Endodermal cell (in vitro differentiated cells): ENCODE measurements around the gene PTPN22. TPM values are rescaled to one million over a fixed set of nuclear protein-coding genes. Genes with fewer than 3 reads are reported as not detected.
A peak's percentile ranks its signal among the peaks of the same experiment; 100 is the strongest.

Experiments
- DNase-seq: peaks from one replicate; pipeline ENCODE4 v3.0.0-alpha.2; 2017
- H3K27ac ChIP-seq: 2 replicates; pipeline ENCODE4 v1.5.1; 2013; ENCODE audit warnings: mild to moderate bottlenecking, low read depth, low read length, moderate library complexity
- H3K27me3 ChIP-seq: 2 replicates; pipeline ENCODE4 v1.6.1; 2013; ENCODE audit warnings: mild to moderate bottlenecking, low read length, moderate library complexity; ENCODE audit not compliant: insufficient read depth, control insufficient read depth, poor library complexity, severe bottlenecking
- H3K36me3 ChIP-seq: 2 replicates; pipeline ENCODE4 v1.7.0; 2013; ENCODE audit warnings: mild to moderate bottlenecking, low read length, moderate library complexity; ENCODE audit not compliant: control insufficient read depth, insufficient read depth
- H3K4me1 ChIP-seq: one replicate; pipeline ENCODE4 v1.7.0; 2013; ENCODE audit warnings: low read length; ENCODE audit not compliant: control insufficient read depth, insufficient read depth
- H3K4me3 ChIP-seq: 2 replicates; pipeline ENCODE4 v1.5.1; 2013; ENCODE audit warnings: mild to moderate bottlenecking, low read length, moderate library complexity
- H3K9ac ChIP-seq: 2 replicates; pipeline ENCODE4 v1.6.1; 2013; ENCODE audit warnings: mild to moderate bottlenecking, low read length, moderate library complexity; ENCODE audit not compliant: poor library complexity, severe bottlenecking; ENCODE audit errors: extremely low read depth
- H3K9me3 ChIP-seq: 2 replicates; pipeline ENCODE4 v1.6.1; 2013; ENCODE audit warnings: mild to moderate bottlenecking, low read length, moderate library complexity; ENCODE audit not compliant: control insufficient read depth
- H3K27ac Mint-ChIP-seq: 2 replicates; pipeline ENCODE4 v1.8.0; 2020; ENCODE audit warnings: mixed read lengths
- H3K27me3 Mint-ChIP-seq: 2 replicates; pipeline ENCODE4 v1.8.0; 2021; ENCODE audit warnings: mild to moderate bottlenecking, mixed read lengths; ENCODE audit not compliant: insufficient read depth
- H3K36me3 Mint-ChIP-seq: 2 replicates; pipeline ENCODE4 v1.8.0; 2020; ENCODE audit warnings: low read depth, mixed read lengths
- H3K4me1 Mint-ChIP-seq: 2 replicates; pipeline ENCODE4 v1.8.0; 2020; ENCODE audit warnings: mixed read lengths
- H3K4me3 Mint-ChIP-seq: 2 replicates; pipeline ENCODE4 v1.8.0; 2020; ENCODE audit warnings: mild to moderate bottlenecking, moderate library complexity, mixed read lengths
- H3K9me3 Mint-ChIP-seq: 2 replicates; pipeline ENCODE4 v1.8.0; 2020; ENCODE audit warnings: mild to moderate bottlenecking, mixed read lengths
- CTCF ChIP-seq: fragments of 200-600 bp; sonication (generic); conservative IDR thresholded peaks from 2 replicates; pipeline ENCODE4 v1.5.0; 2021; ENCODE audit warnings: antibody characterized with exemption, mild to moderate bottlenecking
- WGBS, 2 experiments: methylation state at CpG; one replicate each; pipeline versions ENCODE4 v1.1.5 to v1.1.7; 2013; ENCODE audit warnings: missing lambda C conversion rate in 2 of 2, mixed read lengths in 1 of 2; ENCODE audit not compliant: insufficient coverage in 1 of 2, insufficient read length in 1 of 2; 5-methylcytosine and 5-hydroxymethylcytosine counted together
- total RNA-seq, 2 donors: library from RNA; stranded (reverse); fragmentation: NEBNext Ultra II Directional in 1 of 2; extraction: Animal tissue kit (Norgen Biotek cat#: 25700) in 1 of 2; gene quantifications; 2 replicates in 1 of 2; 3 replicates in 1 of 2; pipeline ENCODE4 v1.2.1, GENCODE V29; 2021

PTPN22 gene
- total RNA-seq, 2 donors from 2014 or later, result not detected

GRCh38 chr1:113805639-113806038, 65.9 kb downstream of the PTPN22 start:
- H3K4me1 ChIP-seq, result peaks cover 3% of the 10 kb centered on the region
- H3K4me3 Mint-ChIP-seq, result no peak overlapping the region
- H3K9ac ChIP-seq, result no peak overlapping the region
- H3K9me3 ChIP-seq, result no peaks in the 10 kb centered on the region
- peaks cover 16% of the 10 kb centered on the region for H3K4me1 Mint-ChIP-seq
- DNase-seq, result no peak
- H3K27ac ChIP-seq, result no peak overlapping the region
- peaks cover 16% of the 10 kb centered on the region for H3K36me3 Mint-ChIP-seq
- 91 to 95% methylated on average over 4 of the region's 4 CpGs for WGBS, 2 experiments
- no peaks in the 10 kb centered on the region for H3K27me3 ChIP-seq
- no peaks in the 10 kb centered on the region for H3K9me3 Mint-ChIP-seq
- H3K27me3 Mint-ChIP-seq, result no peaks in the 10 kb centered on the region
- H3K4me3 ChIP-seq, result no peak overlapping the region
- TF ChIP-seq CTCF, result no peak
- no peak overlapping the region for H3K27ac Mint-ChIP-seq
- H3K36me3 ChIP-seq, result peaks cover 3% of the 10 kb centered on the region

GRCh38 chr1:113805256-113805531, 66.3 kb downstream of the PTPN22 start:
- no peaks in the 10 kb centered on the region for H3K9me3 ChIP-seq
- Mint-ChIP-seq H3K27ac (no peak overlapping the region), H3K36me3 (peaks cover 16% of the 10 kb centered on the region), H3K4me1 (peaks cover 13% of the 10 kb centered on the region), H3K27me3 (no peaks in the 10 kb centered on the region), H3K4me3 (no peak overlapping the region), H3K9me3 (no peaks in the 10 kb centered on the region)
- H3K36me3 ChIP-seq, result peaks cover 3% of the 10 kb centered on the region
- DNase-seq, result no peak
- TF ChIP-seq CTCF, result no peak
- peaks cover 3% of the 10 kb centered on the region for H3K4me1 ChIP-seq
- WGBS, 2 experiments, result 94 to 100% methylated on average over 3 to 6 of the region's 6 CpGs
- H3K4me3 ChIP-seq, result no peak overlapping the region
- no peaks in the 10 kb centered on the region for H3K27me3 ChIP-seq
- H3K27ac ChIP-seq, result no peak overlapping the region
- H3K9ac ChIP-seq, result no peak overlapping the region

GRCh38 chr1:113804421-113805255, 66.9 kb downstream of the PTPN22 start:
- Mint-ChIP-seq H3K27ac (peak overlapping the region; percentile 3), H3K36me3 (peaks cover 16% of the 10 kb centered on the region)

More at GRCh38 chr1:113804421-113805255, 66.9 kb downstream of the PTPN22 start:
- no peak for DNase-seq
- peaks cover 3% of the 10 kb centered on the region for H3K4me1 ChIP-seq
- 92 to 93% methylated on average over 5 to 7 of the region's 8 CpGs for WGBS, 2 experiments
- no peaks in the 10 kb centered on the region for H3K9me3 ChIP-seq
- no peak overlapping the region for H3K4me3 ChIP-seq
- no peaks in the 10 kb centered on the region for H3K27me3 ChIP-seq
- H3K9ac ChIP-seq, result no peak overlapping the region
- no peak overlapping the region for H3K27ac ChIP-seq
- no peaks in the 10 kb centered on the region for H3K27me3 Mint-ChIP-seq
- TF ChIP-seq CTCF, result no peak
- H3K9me3 Mint-ChIP-seq, result no peaks in the 10 kb centered on the region
- no peak overlapping the region for H3K4me3 Mint-ChIP-seq
- H3K36me3 ChIP-seq, result peaks cover 3% of the 10 kb centered on the region
- peaks cover 9% of the 10 kb centered on the region for H3K4me1 Mint-ChIP-seq
